Mucosa of rectum (tissue), 2 donors: ENCODE measurements around the gene GLCCI1.
A peak's percentile ranks its signal among the peaks of the same experiment; 100 is the strongest.

Source experiments
- H3K27ac ChIP-seq, 2 donors: one replicate each; pipeline ENCODE4 v1.7.0; 2013; ENCODE audit warnings: inconsistent platforms in 2 of 2, low read depth in 2 of 2, low read length in 2 of 2
- H3K27me3 ChIP-seq, 2 donors: one replicate each; pipeline ENCODE4 v1.7.0; 2013; ENCODE audit warnings: low read length in 2 of 2; ENCODE audit not compliant: control insufficient read depth in 2 of 2, insufficient read depth in 2 of 2
- H3K36me3 ChIP-seq, 2 donors: one replicate each; pipeline ENCODE4 v1.7.0; 2013; ENCODE audit warnings: low read length in 2 of 2; ENCODE audit not compliant: control insufficient read depth in 2 of 2, insufficient read depth in 2 of 2
- H3K4me1 ChIP-seq, 2 donors: one replicate each; pipeline ENCODE4 v1.7.0; 2013; ENCODE audit warnings: low read length in 2 of 2, mild to moderate bottlenecking in 1 of 2; ENCODE audit not compliant: control insufficient read depth in 2 of 2, insufficient read depth in 2 of 2
- H3K4me3 ChIP-seq, 2 donors: one replicate each; pipeline ENCODE4 v1.7.0; 2013; ENCODE audit warnings: low read length in 2 of 2
- H3K9ac ChIP-seq, 2 donors: one replicate each; pipeline ENCODE4 v1.7.0; 2013; ENCODE audit warnings: low read length in 2 of 2, low read depth in 1 of 2, mild to moderate bottlenecking in 1 of 2
- H3K9me3 ChIP-seq, 2 donors: one replicate each; pipeline ENCODE4 v1.7.0; 2013; ENCODE audit warnings: low read length in 2 of 2; ENCODE audit not compliant: control insufficient read depth in 2 of 2
- donor health status: healthy.
- donor health status: Normal muscosa, but diverticular disease.

Gene GLCCI1

GRCh38 chr7:7959979-7960670 is 8.5 kb upstream of the GLCCI1 start:
- no peaks in the 10 kb centered on the region for H3K27me3 ChIP-seq
- H3K9ac ChIP-seq, result no peak overlapping the region
- peaks cover 0 to 5% of the 10 kb centered on the region in 2 donors for H3K4me1 ChIP-seq
- no peak overlapping the region for H3K4me3 ChIP-seq
- H3K36me3 ChIP-seq, result no peaks in the 10 kb centered on the region
- H3K9me3 ChIP-seq, result no peaks in the 10 kb centered on the region
- H3K27ac ChIP-seq, result no peak overlapping the region

GRCh38 chr7:7962851-7963250 is 5.7 kb upstream of the GLCCI1 start:
- no peak overlapping the region for H3K9ac ChIP-seq
- no peak overlapping the region for H3K27ac ChIP-seq
- peaks cover 0 to 3% of the 10 kb centered on the region in 2 donors for H3K4me1 ChIP-seq
- no peaks in the 10 kb centered on the region for H3K9me3 ChIP-seq
- no peak overlapping the region for H3K4me3 ChIP-seq
- H3K27me3 ChIP-seq, result no peaks in the 10 kb centered on the region
- H3K36me3 ChIP-seq, result no peaks in the 10 kb centered on the region

- no peak overlapping the region for H3K27ac ChIP-seq
- no peak overlapping the region for H3K9ac ChIP-seq
- H3K4me1 ChIP-seq, result no peaks in the 10 kb centered on the region
- H3K9me3 ChIP-seq, result no peaks in the 10 kb centered on the region
- no peaks in the 10 kb centered on the region for H3K36me3 ChIP-seq
- no peaks in the 10 kb centered on the region for H3K27me3 ChIP-seq
- no peak overlapping the region for H3K4me3 ChIP-seq
Measured at GRCh38 chr7:7964250-7964649, 4.3 kb upstream of the GLCCI1 start.

GRCh38 chr7:7964691-7965090 is 3.9 kb upstream of the GLCCI1 start:
- no peak overlapping the region for H3K9ac ChIP-seq
- H3K27ac ChIP-seq, result no peak overlapping the region
- no peak overlapping the region for H3K4me3 ChIP-seq
- no peaks in the 10 kb centered on the region for H3K27me3 ChIP-seq
- H3K36me3 ChIP-seq, result no peaks in the 10 kb centered on the region
- H3K4me1 ChIP-seq, result no peaks in the 10 kb centered on the region
- no peaks in the 10 kb centered on the region for H3K9me3 ChIP-seq

- Histone ChIP-seq H3K9ac (no peak overlapping the region), H3K27ac (no peak overlapping the region), H3K4me1 (no peaks in the 10 kb centered on the region), H3K27me3 (no peaks in the 10 kb centered on the region), H3K4me3 (no peak overlapping the region), H3K9me3 (no peaks in the 10 kb centered on the region), H3K36me3 (no peaks in the 10 kb centered on the region)
Measured at GRCh38 chr7:7965301-7965700, 3.3 kb upstream of the GLCCI1 start.

GRCh38 chr7:7966141-7966734 is 2.4 kb upstream of the GLCCI1 start:
- no peaks in the 10 kb centered on the region for H3K36me3 ChIP-seq
- H3K4me1 ChIP-seq, result peaks cover 0 to 8% of the 10 kb centered on the region in 2 donors
- H3K9me3 ChIP-seq, result no peaks in the 10 kb centered on the region
- H3K27me3 ChIP-seq, result no peaks in the 10 kb centered on the region
- H3K9ac ChIP-seq, result no peak overlapping the region
- no peak overlapping the region for H3K27ac ChIP-seq
- H3K4me3 ChIP-seq, result no peak overlapping the region

- Histone ChIP-seq H3K9me3 (no peaks in the 10 kb centered on the region), H3K36me3 (no peaks in the 10 kb centered on the region), H3K27me3 (no peaks in the 10 kb centered on the region), H3K9ac (peak overlapping the region; percentile 65 to 75), H3K4me1 (peaks cover 0 to 8% of the 10 kb centered on the region in 2 donors), H3K4me3 (peak overlapping the region; percentile 90 to 93), H3K27ac (peak overlapping the region; percentile 31 to 96)
Measured at GRCh38 chr7:7967886-7968543, 581 bp upstream of the GLCCI1 start.

- H3K36me3 ChIP-seq, result no peaks in the 10 kb centered on the region
- H3K27ac ChIP-seq, result peak overlapping the region; percentile 93 to 96
- H3K9ac ChIP-seq, result peak overlapping the region; percentile 83 to 91
- H3K27me3 ChIP-seq, result no peaks in the 10 kb centered on the region
- H3K9me3 ChIP-seq, result no peaks in the 10 kb centered on the region
- H3K4me1 ChIP-seq, result peaks cover 0 to 8% of the 10 kb centered on the region in 2 donors
- H3K4me3 ChIP-seq, result peak overlapping the region; percentile 83 to 91
Measured at GRCh38 chr7:7969306-7970236, 975 bp downstream of the GLCCI1 start.

- peak overlapping the region; percentile 83 to 91 for H3K4me3 ChIP-seq
Measured at GRCh38 chr7:7970237-7970530, 1.6 kb downstream of the GLCCI1 start.

More at GRCh38 chr7:7970237-7970530, 1.6 kb downstream of the GLCCI1 start:
- Histone ChIP-seq H3K36me3 (no peaks in the 10 kb centered on the region), H3K9me3 (no peaks in the 10 kb centered on the region), H3K27me3 (no peaks in the 10 kb centered on the region), H3K9ac (peak overlapping the region; percentile 74 to 83), H3K4me1 (peaks cover 0 to 8% of the 10 kb centered on the region in 2 donors), H3K27ac (peak overlapping the region; percentile 75 to 93)
